ENCODE results near the gene PRPF8. TPM values are rescaled to one million over a fixed set of nuclear protein-coding genes. Genes with fewer than 3 reads are reported as not detected.
A peak's percentile ranks its signal among the peaks of the same experiment; 100 is the strongest.

Gene PRPF8
- total and polyA plus RNA-seq, 2 donors (not counting 1 experiment from before 2014, with no cell fraction given): 177 to 423 TPM

- CTCF ChIA-PET: interaction anchor here (0.6 to 7.8 kb wide), 24 partner anchors 11 to 298 kb away, joined by 3 to 135 read pairs (median 4); partner anchors contain the start of genes INPP5K and SLC43A2
- H3K9me3 ChIP-seq (ENCODE audit: control extremely low read depth in 1 of 3, control insufficient read depth in 2 of 3, insufficient read depth in 1 of 3, low read length in 2 of 3): no peaks in the 10 kb centered on the region
- peak overlapping the region in 1 of 2 donors; percentile 37 for H3K27ac ChIP-seq (ENCODE audit: low read length in 2 of 2)
- peaks cover 33% of the 10 kb centered on the region for H3K4me1 Mint-ChIP-seq
- peak overlapping the region; percentile 59 for H3K9ac ChIP-seq (ENCODE audit: low read length)
- H3K4me1 ChIP-seq (ENCODE audit: control insufficient read depth in 2 of 2, insufficient read depth in 2 of 2, low read length in 2 of 2): peaks cover 32 to 41% of the 10 kb centered on the region in 2 donors
- TF ChIP-seq CTCF (IDR thresholded peaks at IDR 0.05): no peak
- TF ChIP-seq EZH2 (IDR thresholded peaks at IDR 0.05; ENCODE audit: borderline replicate concordance, insufficient read depth, low read depth, low read length, poor library complexity, severe bottlenecking): no peak
- peak overlapping the region; percentile 79 for H3K4me3 Mint-ChIP-seq
- peak overlapping the region; percentile 1 to 64 (median 51) for H3K4me3 ChIP-seq (ENCODE audit: control extremely low read depth in 1 of 5, extremely low read depth in 1 of 5, insufficient read depth in 1 of 5, low read depth in 2 of 5, low read length in 4 of 5)
- peaks cover 0 to 3% (median 0%) of the 10 kb centered on the region in 4 experiments for H3K27me3 ChIP-seq (replicated peaks in 1 of 4; ENCODE audit: control extremely low read depth in 1 of 4, control insufficient read depth in 3 of 4, insufficient read depth in 4 of 4, low read length in 3 of 4)
- H3K79me2 ChIP-seq (ENCODE audit: control insufficient read depth, insufficient read depth, low read length): no peaks in the 10 kb centered on the region
- DNase-seq: peak; percentile 47
- 8% methylated on average over 53 of the region's 54 CpGs for WGBS (ENCODE audit: insufficient coverage)
- peaks cover 19% of the 10 kb centered on the region for H4K20me1 ChIP-seq (ENCODE audit: control insufficient read depth, insufficient read depth, low read length, poor library complexity, severe bottlenecking)
- H3K27ac Mint-ChIP-seq: peak overlapping the region; percentile 75
- H2AFZ ChIP-seq (ENCODE audit: insufficient read depth, low read depth, low read length, poor library complexity, severe bottlenecking): peak overlapping the region; percentile 88
- no peaks in the 10 kb centered on the region for H3K9me3 Mint-ChIP-seq (ENCODE audit: insufficient read depth)
- peak overlapping the region; percentile 98 for H3K4me2 ChIP-seq (replicated peaks; ENCODE audit: low read depth, low read length, poor library complexity, severe bottlenecking)
- ATAC-seq (ENCODE audit: low read depth): peak; percentile 1
- intact Hi-C loops (cut with micrococcal nuclease): loop anchor here (1.0 to 5.0 kb wide), 4 partner anchors 36 to 391 kb away; partner anchors contain the start of genes INPP5K and PRPF8
- peaks cover 0 to 33% of the 10 kb centered on the region in 2 experiments for H3K36me3 ChIP-seq (replicated peaks in 1 of 2; ENCODE audit: control extremely low read depth in 1 of 2, control insufficient read depth in 1 of 2, extremely low read depth in 1 of 2, insufficient read depth in 2 of 2, low read length in 1 of 2)
- H3K27me3 Mint-ChIP-seq: no peaks in the 10 kb centered on the region
- POLR2A ChIA-PET: interaction anchor here (0.6 to 4.1 kb wide), 13 partner anchors 15 to 86 kb away, joined by 3 to 77 read pairs (median 3); partner anchors contain the start of genes PITPNA and SLC43A2
These were observed 36.3 kb downstream of the PRPF8 start for GRCh38 chr17:1648173-1648962.

All from B cell (primary cell).